NT2/D1 (cell line): Measurements from ENCODE around the gene MAP1LC3A.

Experiments
- DNase-seq: peaks from one replicate; pipeline ENCODE4 v3.0.0-alpha.2; 2011; ENCODE audit warnings: low read depth, low spot score
- H3K27me3 ChIP-seq: 2 replicates; pipeline ENCODE4 v1.6.0; 2011; ENCODE audit warnings: mild to moderate bottlenecking; ENCODE audit not compliant: insufficient read length, insufficient read depth
- H3K36me3 ChIP-seq: 2 replicates; pipeline ENCODE4 v1.6.1; 2011; ENCODE audit warnings: mild to moderate bottlenecking, low read length, mixed read lengths; ENCODE audit not compliant: insufficient read depth, insufficient read length
- H3K4me1 ChIP-seq: 2 replicates; pipeline ENCODE4 v1.5.1; 2011; ENCODE audit not compliant: insufficient read depth, insufficient read length
- H3K4me3 ChIP-seq: 2 replicates; pipeline ENCODE4 v1.5.1; 2011; ENCODE audit warnings: low read depth; ENCODE audit not compliant: insufficient read length
- H3K9ac ChIP-seq: 2 replicates; pipeline ENCODE4 v1.6.0; 2011; ENCODE audit warnings: low read depth; ENCODE audit not compliant: insufficient read length
- H3K9me3 ChIP-seq: 2 replicates; pipeline ENCODE4 v1.5.1; 2011; ENCODE audit warnings: mild to moderate bottlenecking, low read length; ENCODE audit not compliant: insufficient read depth
- SUZ12 ChIP-seq: IDR thresholded peaks from 2 replicates; pipeline ENCODE4 v1.6.1; 2011; ENCODE audit not compliant: insufficient read length, insufficient read depth; ENCODE audit errors: extremely low read depth
- YY1 ChIP-seq: IDR thresholded peaks from 2 replicates; pipeline ENCODE4 v1.6.1; 2011; ENCODE audit not compliant: insufficient read length, insufficient read depth
- ZNF274 ChIP-seq: IDR thresholded peaks from 2 replicates; pipeline ENCODE4 v1.6.1; 2011; ENCODE audit warnings: mild to moderate bottlenecking, low read depth, low read length

Gene MAP1LC3A

GRCh38 chr20:34586488-34587163 lies 28.1 kb downstream of the MAP1LC3A start:
- no peaks in the 10 kb centered on the region for H3K27me3 ChIP-seq
- DNase-seq, result no peak
- H3K36me3 ChIP-seq, result peaks cover 11% of the 10 kb centered on the region
- no peak overlapping the region for H3K9ac ChIP-seq
- TF ChIP-seq SUZ12 (no peak), ZNF274 (no peak), YY1 (no peak)
- peaks cover 8% of the 10 kb centered on the region for H3K4me1 ChIP-seq
- no peak overlapping the region for H3K4me3 ChIP-seq
- H3K9me3 ChIP-seq, result no peaks in the 10 kb centered on the region

GRCh38 chr20:34595377-34596184 lies 37.1 kb downstream of the MAP1LC3A start:
- Histone ChIP-seq H3K36me3 (no peaks in the 10 kb centered on the region), H3K9me3 (no peaks in the 10 kb centered on the region), H3K27me3 (no peaks in the 10 kb centered on the region), H3K4me1 (no peaks in the 10 kb centered on the region), H3K4me3 (no peak overlapping the region), H3K9ac (no peak overlapping the region)
- no peak for DNase-seq
- TF ChIP-seq YY1, result no peak
- TF ChIP-seq ZNF274, result no peak
- TF ChIP-seq SUZ12, result no peak

GRCh38 chr20:34600892-34601653 lies 42.6 kb downstream of the MAP1LC3A start:
- no peaks in the 10 kb centered on the region for H3K36me3 ChIP-seq
- no peaks in the 10 kb centered on the region for H3K9me3 ChIP-seq
- no peaks in the 10 kb centered on the region for H3K4me1 ChIP-seq
- no peak overlapping the region for H3K4me3 ChIP-seq
- H3K27me3 ChIP-seq, result no peaks in the 10 kb centered on the region
- TF ChIP-seq YY1 (no peak), ZNF274 (no peak), SUZ12 (no peak)
- DNase-seq, result no peak
- no peak overlapping the region for H3K9ac ChIP-seq

- no peak for TF ChIP-seq ZNF274
- no peak for TF ChIP-seq SUZ12
- no peak for TF ChIP-seq YY1
- no peaks in the 10 kb centered on the region for H3K36me3 ChIP-seq
- no peaks in the 10 kb centered on the region for H3K27me3 ChIP-seq
- no peak overlapping the region for H3K4me3 ChIP-seq
- H3K4me1 ChIP-seq, result no peaks in the 10 kb centered on the region
- no peak overlapping the region for H3K9ac ChIP-seq
- H3K9me3 ChIP-seq, result no peaks in the 10 kb centered on the region
- no peak for DNase-seq
These were observed 46.7 kb downstream of the MAP1LC3A start for GRCh38 chr20:34604980-34605788.

GRCh38 chr20:34607066-34607465 lies 48.5 kb downstream of the MAP1LC3A start:
- H3K27me3 ChIP-seq, result no peaks in the 10 kb centered on the region
- no peak for TF ChIP-seq SUZ12
- no peak for TF ChIP-seq YY1
- no peak for TF ChIP-seq ZNF274
- no peaks in the 10 kb centered on the region for H3K9me3 ChIP-seq
- no peaks in the 10 kb centered on the region for H3K4me1 ChIP-seq
- no peaks in the 10 kb centered on the region for H3K36me3 ChIP-seq
- no peak overlapping the region for H3K4me3 ChIP-seq
- no peak for DNase-seq
- no peak overlapping the region for H3K9ac ChIP-seq
